Bronchial epithelial cell (primary cell): ENCODE results near the gene AFF3. TPM values are rescaled to one million over a fixed set of nuclear protein-coding genes. Genes with fewer than 3 reads are reported as not detected.

ENCODE experiments used
- DNase-seq: peaks from one replicate; pipeline ENCODE4 v3.0.0-alpha.2; 2010; ENCODE audit warnings: low read depth
- FAIRE-seq: peaks from 2 replicates; lab custom pipeline; 2011; peaks lifted over from hg19 to GRCh38; lab: Jason Lieb, UNC
- H3K27me3 ChIP-seq: 2 replicates; pipeline ENCODE4 v1.5.1; 2011; ENCODE audit warnings: low read length; ENCODE audit not compliant: control insufficient read depth, insufficient read depth
- H3K36me3 ChIP-seq: 2 replicates; pipeline ENCODE4 v1.5.1; 2011; ENCODE audit warnings: low read length; ENCODE audit not compliant: control insufficient read depth, insufficient read depth
- H3K4me3 ChIP-seq: 2 replicates; pipeline ENCODE4 v1.5.1; 2011; ENCODE audit warnings: mild to moderate bottlenecking, low read depth, low read length, control low read depth
- CTCF ChIP-seq: IDR thresholded peaks from 2 replicates; pipeline ENCODE4 v1.5.1; 2011; ENCODE audit warnings: mild to moderate bottlenecking, moderate library complexity, low read length, control low read depth, inconsistent platforms; ENCODE audit not compliant: insufficient read depth, severe bottlenecking
- total RNA-seq: library from RNA; depleted of rRNA; stranded (reverse); fragments of >200 nt; gene quantifications from 2 replicates; pipeline ENCODE4 v1.2.1, GENCODE V29; 2014

Gene AFF3
- total RNA-seq, 1 donor from 2014 or later = not detected

DNA sequence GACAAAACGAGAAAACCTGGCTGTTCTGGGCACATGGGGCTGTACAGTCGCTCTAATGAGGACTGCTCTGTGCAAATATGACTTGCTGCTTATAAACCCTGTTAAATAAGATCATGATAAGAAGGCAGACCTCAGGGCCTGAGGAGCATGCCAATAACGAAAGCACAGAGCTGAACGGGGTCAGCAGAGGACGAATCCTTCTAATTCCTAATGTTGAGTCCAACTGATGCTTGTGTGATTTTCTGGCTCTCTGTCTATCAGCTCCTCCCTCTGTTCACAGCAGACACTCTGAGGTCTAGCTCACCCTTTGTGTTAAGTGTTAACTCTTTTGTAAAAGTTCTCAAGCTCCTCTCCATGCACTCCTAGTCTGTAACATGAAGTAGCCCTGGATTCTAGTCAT is 485.4 kb downstream of the AFF3 start:
- no peaks in the 10 kb centered on the region for H3K36me3 ChIP-seq
- DNase-seq (no peak), FAIRE-seq (peak; percentile 40)
- no peak for TF ChIP-seq CTCF
- H3K27me3 ChIP-seq = no peaks in the 10 kb centered on the region
- no peak overlapping the region for H3K4me3 ChIP-seq

DNA sequence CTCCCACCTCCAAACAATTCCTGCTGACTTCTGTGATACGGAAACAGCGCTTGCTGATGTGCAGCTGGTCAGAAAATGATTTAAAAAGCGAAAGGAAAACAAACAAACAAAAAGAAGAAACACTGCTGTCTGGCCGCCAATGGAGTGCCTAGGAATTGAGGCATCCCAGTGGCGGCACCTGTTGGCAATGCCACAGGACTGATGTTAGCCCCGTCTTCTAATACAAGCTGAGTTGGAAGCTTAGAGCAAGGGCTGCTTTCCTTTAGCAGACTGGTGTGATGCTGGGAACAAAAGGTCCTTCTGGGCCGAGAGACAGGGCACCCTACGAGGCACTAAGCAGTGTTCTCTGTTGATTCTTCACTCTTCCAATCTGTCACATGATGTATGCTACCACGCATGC is 489.0 kb downstream of the AFF3 start:
- DNase-seq (no peak), FAIRE-seq (no peak)
- H3K36me3 ChIP-seq = no peaks in the 10 kb centered on the region
- no peak for TF ChIP-seq CTCF
- H3K27me3 ChIP-seq = no peaks in the 10 kb centered on the region
- H3K4me3 ChIP-seq = no peak overlapping the region

DNA sequence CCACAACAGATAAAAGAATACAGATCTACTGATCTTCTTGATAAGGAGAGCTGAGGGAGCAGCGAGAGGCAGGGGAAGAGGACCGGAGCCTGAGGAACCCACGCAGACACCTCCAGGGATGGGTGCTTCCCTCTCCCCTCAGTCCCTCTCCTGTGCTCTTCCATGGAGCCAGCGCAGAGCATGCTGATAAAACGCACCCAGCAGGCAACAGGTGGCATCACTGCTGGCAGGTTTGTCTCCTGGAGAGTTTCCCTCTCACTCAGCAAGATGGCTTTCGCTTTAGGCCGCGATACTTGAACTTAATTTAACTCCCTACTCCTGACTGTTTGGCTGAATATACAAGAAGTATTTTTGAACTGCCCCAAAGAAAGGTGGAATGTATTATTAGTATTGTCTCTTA is 489.5 kb downstream of the AFF3 start:
- H3K27me3 ChIP-seq = no peaks in the 10 kb centered on the region
- no peak overlapping the region for H3K4me3 ChIP-seq
- FAIRE-seq (no peak), DNase-seq (no peak)
- TF ChIP-seq CTCF = no peak
- no peaks in the 10 kb centered on the region for H3K36me3 ChIP-seq

DNA sequence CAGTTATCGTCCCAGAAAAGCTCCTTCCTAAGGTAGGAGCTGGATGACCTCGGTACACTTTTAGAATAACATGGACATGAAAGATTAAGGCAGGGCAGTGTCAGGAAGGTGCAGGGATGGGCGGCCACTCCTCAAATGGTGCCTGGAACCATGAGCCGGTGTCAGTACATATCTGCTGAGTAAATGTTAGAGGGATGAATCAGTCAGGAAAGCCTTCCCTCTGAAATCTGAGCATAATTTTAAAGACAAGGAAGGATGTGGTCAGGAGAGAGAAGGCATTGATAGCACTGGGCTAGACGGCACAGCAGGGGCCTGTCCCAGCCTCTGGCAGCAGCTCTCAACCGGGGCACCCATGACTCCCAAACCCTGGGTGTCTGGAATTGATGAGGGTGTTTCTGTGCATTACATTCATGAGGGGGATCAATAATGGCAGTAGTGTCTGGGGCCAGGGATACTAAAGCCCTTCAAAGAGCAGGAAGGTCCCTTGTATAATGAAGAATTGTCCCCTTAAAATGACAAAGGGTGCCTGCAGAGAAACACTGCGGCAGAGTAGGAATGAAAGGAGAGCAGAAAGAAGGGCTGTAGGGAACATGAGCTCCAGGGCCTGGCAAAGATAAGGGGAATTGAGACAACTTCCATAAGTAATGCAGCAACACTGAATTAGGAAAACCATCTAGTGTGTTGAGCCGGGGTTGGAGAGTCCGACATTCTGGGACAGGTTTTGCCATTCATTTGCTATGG is 490.3 kb downstream of the AFF3 start:
- DNase-seq (peak; percentile 40), FAIRE-seq (peak; percentile 79)
- Histone ChIP-seq H3K36me3 (no peaks in the 10 kb centered on the region), H3K4me3 (no peak overlapping the region), H3K27me3 (no peaks in the 10 kb centered on the region)
- TF ChIP-seq CTCF = no peak

DNA sequence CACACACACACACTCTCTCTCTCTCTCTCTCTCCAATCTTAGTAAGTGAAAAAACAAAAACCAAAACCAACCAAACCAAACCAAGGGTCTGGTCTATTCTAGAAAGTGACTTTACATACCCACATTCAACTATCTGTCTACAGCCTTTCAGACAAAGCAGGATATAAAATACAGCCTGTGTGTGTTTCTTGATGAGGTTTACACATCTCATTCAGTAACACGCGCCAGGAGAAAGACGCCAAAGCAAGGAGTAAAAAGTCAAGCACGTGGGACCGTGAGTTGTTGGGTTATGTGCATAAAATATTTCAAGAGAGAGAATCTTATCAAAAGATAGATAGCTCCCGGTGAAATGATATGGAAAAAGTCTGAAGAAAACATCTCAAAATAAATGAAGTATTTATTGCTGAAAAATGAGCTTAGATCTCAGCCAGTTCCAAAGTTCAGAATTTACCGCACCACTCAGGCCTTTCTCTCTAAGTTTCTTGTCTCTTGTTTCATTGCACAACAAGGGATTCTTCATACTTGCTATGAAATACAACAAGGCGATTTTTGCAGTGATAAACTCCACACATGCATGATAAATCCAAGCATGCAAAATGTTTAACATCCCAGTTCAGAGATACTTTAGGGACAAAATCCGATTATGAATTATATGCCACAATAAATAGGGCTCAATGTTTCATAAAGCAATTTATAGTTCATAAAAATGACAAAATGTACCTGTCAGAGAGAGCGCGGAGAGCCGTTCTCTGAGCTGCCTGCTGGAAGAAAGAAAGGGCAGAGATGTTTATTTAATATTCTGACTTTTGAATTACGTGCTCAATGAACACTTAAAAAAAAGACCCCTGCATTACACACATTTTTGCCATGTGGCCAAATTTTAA is 493.2 kb downstream of the AFF3 start:
- Histone ChIP-seq H3K36me3 (no peaks in the 10 kb centered on the region), H3K27me3 (no peaks in the 10 kb centered on the region), H3K4me3 (no peak overlapping the region)
- TF ChIP-seq CTCF = no peak
- no peak for DNase-seq
- no peak for FAIRE-seq
